ENCODE data around the gene C11orf24.

- TF ChIP-seq POLR2AphosphoS5 (IDR thresholded peaks at IDR 0.05; ENCODE audit: borderline replicate concordance, low read depth, low read length) = peak; percentile 94
- TF ChIP-seq EZH2 (IDR thresholded peaks at IDR 0.05) = no peak
Observed at GRCh38 chr11:68271781-68272608, at the start of gene C11orf24.

All from SK-N-MC (cell line).